ENCODE measurements around the gene CRACR2A.

Gene CRACR2A

GRCh38 chr12:3614806-3615466 is 138.0 kb downstream of the CRACR2A start:
- no peak for TF ChIP-seq CTCF (IDR thresholded peaks at IDR 0.05; ENCODE audit: low read length, missing control alignments)
- H3K4me3 ChIP-seq (replicated peaks; ENCODE audit: low read depth, low read length) = no peak overlapping the region
- DNase-seq (ENCODE audit: low read depth) = no peak

GRCh38 chr12:3613641-3614395 is 139.1 kb downstream of the CRACR2A start:
- DNase-seq (ENCODE audit: low read depth) = no peak

GRCh38 chr12:3611860-3612703 is 140.8 kb downstream of the CRACR2A start:
- no peak for DNase-seq (ENCODE audit: low read depth)
- TF ChIP-seq CTCF (IDR thresholded peaks at IDR 0.05; ENCODE audit: low read length, missing control alignments) = no peak
- no peak overlapping the region for H3K4me3 ChIP-seq (replicated peaks; ENCODE audit: low read depth, low read length)

More at GRCh38 chr12:3613641-3614395, 139.1 kb downstream of the CRACR2A start:
- H3K4me3 ChIP-seq (replicated peaks; ENCODE audit: low read depth, low read length) = no peak overlapping the region
- TF ChIP-seq CTCF (IDR thresholded peaks at IDR 0.05; ENCODE audit: low read length, missing control alignments) = no peak

GRCh38 chr12:3607821-3608220 is 145.1 kb downstream of the CRACR2A start:
- no peak for TF ChIP-seq CTCF (IDR thresholded peaks at IDR 0.05; ENCODE audit: low read length, missing control alignments)
- H3K4me3 ChIP-seq (replicated peaks; ENCODE audit: low read depth, low read length) = no peak overlapping the region
- no peak for DNase-seq (ENCODE audit: low read depth)

GRCh38 chr12:3607039-3607720 is 145.7 kb downstream of the CRACR2A start:
- TF ChIP-seq CTCF (IDR thresholded peaks at IDR 0.05; ENCODE audit: low read length, missing control alignments) = no peak
- H3K4me3 ChIP-seq (replicated peaks; ENCODE audit: low read depth, low read length) = no peak overlapping the region
- no peak for DNase-seq (ENCODE audit: low read depth)

GRCh38 chr12:3606128-3606527 is 146.8 kb downstream of the CRACR2A start:
- no peak for TF ChIP-seq CTCF (IDR thresholded peaks at IDR 0.05; ENCODE audit: low read length, missing control alignments)
- H3K4me3 ChIP-seq (replicated peaks; ENCODE audit: low read depth, low read length) = no peak overlapping the region
- DNase-seq (ENCODE audit: low read depth) = no peak
